Measurements from ENCODE around the gene NAA60.

Gene NAA60

DNA sequence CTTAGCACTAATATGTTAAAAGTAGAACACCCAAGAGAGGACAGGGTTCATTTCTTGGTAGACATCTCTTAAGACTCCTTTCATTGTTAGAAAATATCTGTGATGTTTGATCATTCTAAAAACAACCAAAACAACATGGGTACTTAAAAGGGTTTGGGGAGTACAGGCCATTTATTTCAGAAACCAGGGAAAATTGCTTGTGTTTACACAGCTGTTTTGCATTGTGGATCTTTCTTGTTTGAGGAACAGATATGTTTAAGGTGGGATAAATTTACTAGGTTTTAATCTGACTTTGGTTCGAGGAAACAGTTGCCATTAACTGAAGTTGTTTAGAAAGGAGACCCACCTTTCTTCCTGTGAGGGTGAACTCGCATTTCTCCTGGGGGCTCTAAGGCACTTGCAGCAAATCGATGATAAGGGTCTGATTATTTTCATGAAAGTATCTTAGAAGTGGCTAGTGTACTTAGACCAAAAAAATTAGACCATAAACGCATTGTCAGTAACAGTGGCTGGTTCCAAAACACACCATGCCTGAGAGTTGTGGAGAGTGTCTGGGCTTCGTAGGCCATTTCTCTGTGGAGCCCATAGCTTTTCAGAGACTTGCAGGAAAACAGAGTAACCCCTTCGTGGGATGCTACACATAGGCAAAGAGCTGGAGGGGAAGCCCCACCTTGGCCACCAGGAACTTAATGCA lies 75.0 kb downstream of the NAA60 start:
- no peak overlapping the region for H3K27ac ChIP-seq
- TF ChIP-seq, protein P1, sequence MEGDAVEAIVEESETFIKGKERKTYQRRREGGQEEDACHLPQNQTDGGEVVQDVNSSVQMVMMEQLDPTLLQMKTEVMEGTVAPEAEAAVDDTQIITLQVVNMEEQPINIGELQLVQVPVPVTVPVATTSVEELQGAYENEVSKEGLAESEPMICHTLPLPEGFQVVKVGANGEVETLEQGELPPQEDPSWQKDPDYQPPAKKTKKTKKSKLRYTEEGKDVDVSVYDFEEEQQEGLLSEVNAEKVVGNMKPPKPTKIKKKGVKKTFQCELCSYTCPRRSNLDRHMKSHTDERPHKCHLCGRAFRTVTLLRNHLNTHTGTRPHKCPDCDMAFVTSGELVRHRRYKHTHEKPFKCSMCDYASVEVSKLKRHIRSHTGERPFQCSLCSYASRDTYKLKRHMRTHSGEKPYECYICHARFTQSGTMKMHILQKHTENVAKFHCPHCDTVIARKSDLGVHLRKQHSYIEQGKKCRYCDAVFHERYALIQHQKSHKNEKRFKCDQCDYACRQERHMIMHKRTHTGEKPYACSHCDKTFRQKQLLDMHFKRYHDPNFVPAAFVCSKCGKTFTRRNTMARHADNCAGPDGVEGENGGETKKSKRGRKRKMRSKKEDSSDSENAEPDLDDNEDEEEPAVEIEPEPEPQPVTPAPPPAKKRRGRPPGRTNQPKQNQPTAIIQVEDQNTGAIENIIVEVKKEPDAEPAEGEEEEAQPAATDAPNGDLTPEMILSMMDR (conservative IDR thresholded peaks at IDR 0.05) = no peak

DNA sequence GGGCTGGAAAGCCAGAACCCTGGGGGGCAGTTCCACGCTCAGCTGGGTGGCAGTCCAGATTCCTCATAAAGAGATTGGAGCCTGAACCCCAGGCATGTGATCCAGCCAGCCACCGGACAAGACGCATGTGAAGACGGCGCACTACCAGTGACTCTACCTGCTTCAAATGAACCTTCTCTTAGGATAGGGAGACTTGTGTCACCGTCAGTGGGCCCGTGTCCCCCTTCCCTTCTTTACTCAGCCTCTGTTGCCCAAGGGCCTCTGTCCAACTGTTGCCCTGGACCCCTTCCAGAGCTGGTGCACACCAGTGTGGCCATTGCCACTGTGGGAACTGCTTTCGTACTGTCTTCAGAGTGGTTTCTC lies 75.5 kb downstream of the NAA60 start:
- TF ChIP-seq, protein P1 (conservative IDR thresholded peaks at IDR 0.05) = no peak
- no peak overlapping the region for H3K27ac ChIP-seq

DNA sequence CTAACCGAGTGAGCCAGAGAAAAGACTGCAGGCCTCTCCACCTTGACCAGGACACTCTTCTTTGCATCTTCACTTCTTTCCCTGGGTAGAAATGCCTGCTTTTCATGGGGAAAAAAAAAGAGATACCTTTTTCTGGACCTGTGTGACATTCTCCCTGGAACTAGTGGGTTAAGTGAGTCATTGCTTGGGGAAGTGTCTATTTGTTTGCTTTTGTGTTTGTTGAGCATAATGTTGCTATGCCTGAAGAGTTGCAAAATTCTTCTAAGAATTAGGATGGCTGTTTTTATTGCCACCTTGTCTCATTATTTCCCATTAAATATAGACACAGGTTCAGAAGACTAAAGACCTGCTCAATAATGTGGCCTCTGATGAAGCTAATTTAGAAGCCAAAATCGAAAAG lies 76.1 kb downstream of the NAA60 start:
- H3K27ac ChIP-seq = no peak overlapping the region
- TF ChIP-seq, protein P1 (conservative IDR thresholded peaks at IDR 0.05) = no peak

DNA sequence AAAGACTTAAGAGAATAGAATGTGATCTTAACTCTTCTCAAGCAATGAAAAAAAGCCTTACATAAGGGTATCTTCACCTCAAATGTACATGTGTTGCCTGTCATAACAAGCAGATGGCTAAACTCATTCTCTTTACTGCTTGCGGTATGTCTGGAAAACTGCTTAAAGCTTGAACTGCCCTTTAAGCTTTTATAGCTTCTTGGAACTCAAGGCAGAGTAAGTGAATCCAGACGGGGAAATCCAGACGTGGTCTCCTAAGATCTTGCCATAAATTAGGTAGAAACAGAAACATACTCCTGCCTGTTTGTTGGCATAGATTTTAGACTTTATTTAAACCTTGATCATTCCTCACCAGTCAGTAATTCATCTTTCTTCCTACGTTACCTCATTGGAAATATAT lies 76.9 kb downstream of the NAA60 start:
- TF ChIP-seq, protein P1 (conservative IDR thresholded peaks at IDR 0.05) = no peak

GRCh38 chr16:3520841-3521240 lies 77.4 kb downstream of the NAA60 start:
- H3K27ac ChIP-seq = no peak overlapping the region
- TF ChIP-seq, protein P1 (conservative IDR thresholded peaks at IDR 0.05) = no peak

More for the DNA sequence above, 76.9 kb downstream of the NAA60 start:
- H3K27ac ChIP-seq = no peak overlapping the region

GRCh38 chr16:3523281-3523680 lies 79.8 kb downstream of the NAA60 start:
- TF ChIP-seq, protein P1 (conservative IDR thresholded peaks at IDR 0.05) = no peak
- H3K27ac ChIP-seq = no peak overlapping the region

GRCh38 chr16:3525951-3526350 lies 82.5 kb downstream of the NAA60 start:
- no peak overlapping the region for H3K27ac ChIP-seq
- TF ChIP-seq, protein P1 (conservative IDR thresholded peaks at IDR 0.05) = no peak
